Nucleus accumbens (tissue), 56 donors: ENCODE measurements around the gene BMPR2.
"Not testable (repeated sequence)": the region's sequence is repeated elsewhere in the genome, so short reads cannot be mapped to it uniquely, and the experiment has no call there.

Experiments used
- DNase-seq, 56 donors: peaks; one replicate each; lab custom pipeline; 2025; lab: John Stamatoyannopoulos, UW

The BMPR2 gene

DNA sequence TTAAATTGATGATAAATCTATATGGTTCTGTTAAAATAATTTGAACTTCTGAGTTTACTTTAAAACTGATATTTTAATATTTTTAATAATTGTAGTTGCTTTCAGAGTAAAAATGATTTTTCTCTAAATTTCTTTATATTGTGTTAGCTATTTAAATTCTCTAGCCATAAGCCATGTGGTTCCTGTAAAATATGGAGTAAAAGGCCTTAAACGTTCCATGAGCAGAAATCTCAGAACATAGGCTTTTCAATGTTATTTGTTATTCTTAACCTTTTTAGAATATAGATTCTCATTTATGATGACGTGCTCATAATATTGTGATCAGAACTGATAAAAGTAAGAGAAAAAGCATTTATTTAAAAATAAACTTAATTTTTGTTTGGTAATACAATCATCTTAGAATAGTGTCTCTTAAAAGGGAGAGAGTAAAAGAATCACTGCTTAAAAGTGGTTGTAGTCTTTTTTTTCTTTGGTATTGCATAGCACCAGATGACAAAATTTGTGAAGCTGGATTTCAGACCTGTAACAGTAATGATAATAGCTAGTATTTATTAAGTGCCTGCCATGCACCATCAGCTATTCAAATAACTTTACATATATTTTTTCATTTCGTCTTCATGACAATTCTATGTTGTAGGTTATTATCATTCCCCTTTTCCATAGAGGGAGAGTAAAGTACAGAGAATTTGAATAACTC lies 2.7 kb downstream of the BMPR2 start:
- DNase-seq: no peak

DNA sequence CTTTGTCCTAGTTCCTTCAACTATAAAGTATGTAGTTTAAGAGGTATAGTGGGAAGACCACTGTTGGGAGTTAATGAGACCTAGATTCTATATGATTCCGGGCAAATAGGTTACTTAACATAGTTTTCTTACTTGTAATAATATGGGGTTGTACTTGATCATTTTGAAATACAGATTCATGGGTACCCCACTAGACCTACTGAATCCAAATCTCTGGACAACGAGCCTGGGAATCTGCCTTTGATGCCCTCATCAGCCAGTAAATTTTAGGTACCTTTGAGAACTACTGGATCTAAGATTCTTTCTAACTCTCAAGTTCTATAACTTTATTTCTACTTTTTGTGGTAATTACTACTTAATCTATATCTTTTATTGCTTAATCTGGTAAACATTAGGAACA lies 6.6 kb downstream of the BMPR2 start:
- no peak for DNase-seq

DNA sequence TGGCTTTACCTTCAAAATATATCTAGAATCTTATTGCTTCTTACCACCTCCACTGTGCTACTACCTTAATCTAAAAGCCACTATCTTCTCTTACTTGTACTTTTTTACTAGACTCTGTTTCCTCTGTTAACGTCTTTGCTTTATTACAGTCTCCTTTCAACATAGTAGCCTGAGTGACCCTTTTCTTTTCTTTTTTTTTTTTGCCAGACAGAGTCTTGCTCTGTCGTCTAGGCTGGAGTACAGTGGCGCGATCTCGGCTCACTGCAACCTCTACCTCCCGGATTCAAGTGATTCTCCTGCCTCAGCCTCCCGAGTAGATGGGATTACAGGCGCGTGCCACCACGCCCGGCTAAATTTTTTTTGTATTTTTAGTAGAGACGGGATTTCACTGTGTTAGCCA lies 10.4 kb downstream of the BMPR2 start:
- DNase-seq: not testable (repeated sequence)

DNA sequence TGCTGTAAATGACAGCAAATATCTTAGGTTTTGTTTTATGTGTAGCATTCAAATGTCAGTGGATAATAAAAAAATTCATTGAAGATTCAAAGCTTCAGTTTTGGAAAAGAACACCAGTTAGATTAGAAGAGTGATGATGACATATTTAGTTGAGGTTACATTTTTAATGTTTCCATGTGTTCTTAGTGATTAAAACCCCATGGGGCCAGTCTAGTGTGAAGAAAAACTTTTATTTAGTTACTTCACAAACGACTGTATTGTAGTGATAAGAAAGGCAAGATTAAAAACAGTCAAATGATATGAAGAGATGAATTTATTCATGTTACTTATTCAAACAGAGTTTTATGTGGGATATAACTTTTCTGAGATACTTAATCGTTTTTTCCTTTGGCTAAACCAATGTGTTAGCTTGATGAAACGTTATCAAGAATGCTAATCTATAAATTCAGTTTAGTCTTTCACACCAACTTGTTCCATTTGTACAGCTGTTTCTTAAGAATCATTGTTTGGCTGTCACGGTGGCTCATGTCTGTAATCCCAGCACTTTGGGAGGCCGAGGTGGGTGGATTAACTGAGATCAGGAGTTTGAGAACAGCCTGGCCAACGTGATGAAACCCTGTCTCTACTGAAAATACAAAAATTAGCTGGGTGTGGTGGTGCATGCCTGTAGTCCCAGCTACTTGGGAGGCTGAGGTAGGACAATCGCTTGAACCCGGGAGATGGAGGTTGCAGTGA lies 11.6 kb downstream of the BMPR2 start:
- no peak for DNase-seq

DNA sequence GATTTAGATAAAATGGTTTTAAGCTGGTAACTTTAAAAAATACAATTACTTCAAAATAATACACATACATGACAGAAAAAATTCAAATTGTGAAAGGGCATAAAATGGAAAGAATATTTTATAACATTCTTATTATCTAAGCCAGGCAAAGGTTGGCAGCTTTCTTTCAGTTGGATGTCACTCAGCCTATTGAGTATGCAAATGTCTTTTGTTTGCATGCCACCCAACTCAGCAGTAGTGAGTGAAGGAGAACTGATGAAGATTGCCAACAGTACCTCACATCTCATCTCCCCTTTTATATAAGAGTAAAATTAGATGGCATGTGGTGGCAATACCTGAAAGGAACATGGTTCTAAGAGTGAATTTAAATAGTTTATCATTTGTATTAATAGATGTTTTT lies 24.8 kb downstream of the BMPR2 start:
- DNase-seq: peak in 2 of 56 donors; percentile 7 to 8

DNA sequence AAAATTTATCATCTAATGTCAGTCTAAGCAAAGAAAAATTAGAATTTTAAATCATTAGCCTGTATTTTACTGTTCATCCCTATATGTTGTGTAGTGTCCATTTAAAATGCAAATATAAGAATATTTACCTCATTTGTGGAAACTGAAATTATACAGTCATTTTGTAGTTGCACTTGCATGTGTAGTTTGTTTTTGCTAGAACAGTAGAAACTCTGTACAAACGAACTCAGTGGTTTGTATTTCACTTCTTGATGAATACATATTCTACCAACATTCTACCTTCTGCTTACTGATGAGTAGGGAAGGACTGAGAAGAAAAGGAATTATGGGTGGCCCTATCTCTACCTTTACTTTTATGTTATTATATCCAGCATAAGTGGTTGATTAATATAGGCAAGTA lies 29.7 kb downstream of the BMPR2 start:
- no peak for DNase-seq

DNA sequence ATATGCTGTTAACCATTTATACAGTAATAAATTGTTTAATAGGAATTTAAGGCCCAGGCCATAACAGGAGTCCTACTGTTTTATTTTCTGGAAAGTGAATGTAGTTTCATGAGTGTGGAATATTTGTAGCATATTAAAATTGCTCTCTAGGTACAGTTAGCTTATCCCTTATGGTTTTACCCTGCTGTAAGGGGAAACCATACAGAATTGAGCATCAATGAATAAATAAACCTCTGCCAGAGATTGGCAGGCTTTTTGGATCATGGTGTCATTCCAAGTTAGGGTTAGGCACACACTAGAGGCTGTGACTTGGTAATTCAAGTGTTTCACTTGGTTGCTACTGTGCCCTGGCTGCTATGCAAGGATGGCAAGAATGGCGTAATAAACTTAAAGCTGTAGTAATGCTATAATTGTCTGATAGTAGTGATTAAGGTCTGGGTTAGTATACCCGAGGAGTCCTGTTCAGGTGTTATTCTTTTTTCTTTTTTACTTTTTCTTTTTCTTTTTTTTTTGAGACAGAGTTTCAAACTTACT lies 30.4 kb downstream of the BMPR2 start:
- no peak for DNase-seq

DNA sequence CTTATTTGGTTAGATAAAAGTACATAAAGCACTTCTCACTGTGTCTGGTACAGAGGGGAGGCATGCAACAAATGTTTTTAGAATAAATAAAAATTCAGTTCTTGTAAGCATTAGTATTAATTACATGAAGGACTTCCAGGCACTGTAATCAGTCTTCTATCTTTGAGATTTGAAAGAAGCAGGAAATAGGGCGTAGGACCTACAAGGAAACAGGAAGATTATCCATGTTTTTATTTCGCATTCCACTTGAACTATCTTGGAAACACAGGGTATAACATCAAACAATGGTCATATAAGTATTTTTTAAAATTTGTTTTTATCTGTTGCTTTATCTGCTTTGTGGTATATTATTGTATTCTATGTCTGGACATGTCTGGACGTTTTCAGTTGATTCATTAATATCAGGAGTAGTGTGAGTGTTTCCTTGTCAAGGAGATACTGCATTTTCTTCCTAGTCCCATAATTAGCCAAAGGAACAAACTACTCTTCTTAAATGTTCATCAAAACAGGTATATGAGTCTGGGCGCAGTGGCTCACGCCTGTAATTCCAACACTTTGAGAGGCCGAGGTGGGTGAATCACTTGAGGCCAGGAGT lies 32.5 kb downstream of the BMPR2 start:
- DNase-seq: no peak

DNA sequence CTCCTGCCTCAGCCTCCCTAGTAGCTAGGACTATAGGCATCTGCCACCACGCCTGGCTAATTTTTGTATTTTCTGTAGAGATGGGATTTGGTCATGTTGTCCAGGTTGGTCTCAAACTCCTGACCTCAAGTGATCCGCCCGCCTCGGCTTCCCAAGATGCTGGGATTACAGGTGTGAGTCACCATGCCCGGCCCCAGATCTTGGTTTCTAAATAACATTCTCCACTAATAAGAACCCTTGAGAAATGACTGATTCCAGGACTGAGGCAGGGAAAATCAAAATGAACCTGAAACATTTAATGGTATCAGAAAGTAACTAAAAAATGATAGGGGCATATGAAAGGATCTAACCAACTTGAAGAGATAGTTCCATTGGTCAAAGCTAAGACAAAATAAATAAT lies 34.0 kb downstream of the BMPR2 start:
- no peak for DNase-seq

DNA sequence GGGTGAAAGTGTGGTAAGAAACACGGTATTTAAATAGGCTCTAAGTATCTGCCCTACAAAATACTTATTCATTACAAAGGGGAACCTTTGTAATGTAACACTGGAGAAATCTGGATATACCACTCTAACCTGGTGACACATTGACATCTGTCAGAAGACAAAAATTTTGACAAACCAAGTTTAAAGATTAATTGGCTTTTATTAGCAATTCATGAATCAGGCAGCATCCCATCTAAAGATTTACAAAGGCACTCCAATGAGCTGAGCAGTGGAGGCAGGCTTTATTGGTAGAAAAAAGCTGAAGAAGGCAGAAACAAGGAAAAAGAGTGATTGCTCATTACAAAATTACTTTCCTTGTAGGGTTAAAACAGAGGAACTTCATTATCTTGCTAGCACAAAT lies 35.0 kb downstream of the BMPR2 start:
- DNase-seq: no peak

DNA sequence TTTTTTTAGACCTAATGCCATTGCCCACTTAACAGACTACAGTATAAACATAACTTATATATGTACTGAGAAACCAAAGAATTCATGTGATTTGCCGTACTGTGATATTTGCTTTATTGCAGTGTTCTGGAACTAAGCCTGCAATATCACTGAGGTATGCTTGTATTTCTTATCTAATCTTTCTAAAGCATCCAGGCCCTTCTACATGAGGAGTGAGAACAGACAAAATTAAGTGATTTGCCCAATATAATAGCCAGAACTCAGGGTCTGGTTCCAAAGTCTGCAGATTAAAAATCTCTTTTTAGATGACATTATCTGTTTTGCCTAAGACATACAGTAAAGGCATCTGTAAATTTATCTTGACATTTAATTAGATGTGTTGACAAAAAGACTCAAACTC lies 41.9 kb downstream of the BMPR2 start:
- no peak for DNase-seq

DNA sequence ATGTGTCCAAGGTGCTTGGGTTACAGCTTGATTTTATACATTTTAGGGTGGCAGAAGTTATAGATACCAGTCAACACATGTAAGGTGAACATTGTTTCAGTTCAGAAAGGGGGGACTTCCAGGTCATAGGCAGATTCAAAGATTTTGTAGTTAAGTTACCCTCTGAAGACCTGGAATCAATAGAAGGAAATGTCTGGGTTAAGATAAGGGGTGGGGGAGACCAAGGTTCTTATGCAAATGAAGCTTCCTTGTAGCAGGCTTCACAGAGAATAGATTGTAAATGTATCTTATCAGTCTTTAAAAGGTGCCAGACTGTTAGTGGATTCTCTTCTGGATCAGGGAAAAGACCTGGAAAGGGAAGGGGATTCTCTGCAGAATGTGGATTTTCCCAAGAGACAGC lies 42.4 kb downstream of the BMPR2 start:
- no peak for DNase-seq

DNA sequence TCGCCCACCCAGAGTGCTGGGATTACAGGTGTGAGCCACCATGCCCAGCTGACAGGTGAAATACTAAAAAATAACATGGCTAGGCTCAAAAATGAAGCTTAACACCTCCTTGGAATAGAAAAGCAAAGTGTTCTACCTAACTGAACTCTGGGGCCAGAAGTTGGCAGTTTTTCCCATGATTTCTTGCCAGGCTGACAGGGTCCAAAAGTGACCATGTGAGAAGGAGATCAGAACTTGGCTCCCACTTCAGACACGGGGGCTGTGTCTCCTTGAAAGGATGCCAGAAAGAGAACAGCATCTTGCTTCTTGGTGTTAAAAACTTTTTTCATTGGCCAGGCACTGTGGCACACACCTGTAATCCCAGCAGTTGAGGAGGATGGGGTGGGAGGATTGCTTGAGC lies 47.0 kb downstream of the BMPR2 start:
- DNase-seq: peak in 17 of 56 donors; percentile 0 to 35 (median 4)

DNA sequence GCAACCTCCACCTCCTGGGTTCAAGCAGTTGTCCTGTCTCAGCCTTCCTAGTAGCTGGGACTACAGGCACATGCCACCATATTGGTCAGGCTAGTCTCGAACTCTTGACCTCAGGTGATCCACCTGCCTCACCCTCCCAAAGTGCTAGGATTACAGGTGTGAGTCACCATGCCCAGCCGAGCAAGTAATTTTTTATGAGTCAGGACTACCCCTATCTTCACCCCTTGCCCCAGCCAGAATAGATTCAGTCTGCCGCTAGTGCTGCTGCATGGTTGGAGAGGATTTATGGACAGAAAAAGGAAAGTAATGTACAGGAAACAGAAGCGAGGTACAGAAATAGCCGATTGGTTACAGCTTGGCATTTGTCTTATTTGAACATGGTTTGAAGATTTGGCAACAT lies 48.9 kb downstream of the BMPR2 start:
- no peak for DNase-seq

DNA sequence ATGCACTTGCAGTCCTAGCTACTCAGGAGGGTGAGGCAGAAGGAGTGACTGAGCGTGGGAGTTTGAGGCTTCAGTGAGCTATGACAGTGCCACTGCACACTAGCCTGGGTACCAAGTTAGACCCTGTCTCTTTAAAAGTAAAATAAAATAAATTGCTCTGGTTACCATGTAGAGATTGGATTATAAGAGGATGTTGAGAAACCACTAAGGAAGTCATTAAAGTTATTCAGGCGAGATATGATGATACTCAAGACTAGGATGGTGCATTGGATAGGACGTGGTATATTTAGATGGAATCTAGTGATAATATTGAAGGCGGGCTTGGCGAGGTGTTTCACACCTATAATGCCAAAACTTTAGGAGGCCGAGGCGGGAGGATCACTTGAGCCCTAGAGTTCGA lies 50.6 kb downstream of the BMPR2 start:
- no peak for DNase-seq

DNA sequence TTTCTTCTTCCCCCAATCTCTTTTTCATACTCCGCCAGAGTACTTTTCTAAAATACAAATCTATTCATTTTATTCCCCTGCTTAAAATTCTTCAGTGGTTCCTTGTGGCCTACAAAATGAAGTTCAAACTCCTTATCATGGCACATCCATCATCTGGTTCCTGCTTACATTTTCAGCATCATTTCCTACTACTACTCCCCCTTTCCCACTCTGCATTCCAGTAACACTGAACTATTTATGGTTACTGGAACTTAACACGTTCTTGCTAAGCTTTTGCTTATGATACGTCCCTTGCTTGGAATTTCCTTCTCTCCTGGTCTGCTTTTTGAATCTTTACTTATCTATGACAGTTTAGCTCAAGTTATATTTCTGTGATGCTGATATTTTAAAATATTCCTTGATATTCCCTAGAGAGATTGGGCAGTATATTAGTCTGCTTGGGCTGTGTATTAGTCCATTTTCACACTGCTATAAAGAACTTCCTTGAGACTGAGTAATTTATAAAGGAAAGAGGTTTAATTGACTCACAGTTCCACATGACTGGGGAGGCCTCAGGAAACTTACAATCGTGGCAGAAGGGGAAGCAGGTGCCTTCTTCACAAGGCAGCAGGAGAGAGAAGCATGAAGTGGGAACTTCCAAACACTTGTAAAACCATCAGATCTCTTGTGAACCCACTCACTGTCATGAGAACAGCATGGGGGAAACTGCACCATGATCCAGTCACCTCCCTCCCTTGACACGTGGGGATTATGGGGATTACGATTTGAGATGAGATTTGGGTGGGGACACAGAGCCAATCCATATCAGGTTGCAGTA lies 53.2 kb downstream of the BMPR2 start:
- DNase-seq: no peak

DNA sequence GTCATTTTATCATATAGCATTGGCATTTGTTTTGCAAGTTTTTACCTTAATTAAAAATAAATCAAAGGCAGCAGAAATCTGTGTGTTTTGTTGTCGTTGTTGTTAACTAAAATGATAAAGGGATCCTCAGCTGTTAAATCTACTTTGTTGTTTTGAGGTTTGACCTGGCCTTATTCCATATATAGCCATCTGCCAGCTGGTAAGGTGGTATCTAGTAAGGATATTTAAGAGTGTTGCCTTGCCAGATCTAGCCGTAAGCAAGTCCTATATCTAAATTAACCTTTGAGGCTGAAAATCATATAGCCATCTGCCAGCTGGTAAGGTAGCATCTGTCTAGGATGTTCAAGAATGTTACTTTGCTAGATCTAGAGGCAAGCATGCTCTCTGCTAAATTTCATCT lies 56.6 kb downstream of the BMPR2 start:
- no peak for DNase-seq

DNA sequence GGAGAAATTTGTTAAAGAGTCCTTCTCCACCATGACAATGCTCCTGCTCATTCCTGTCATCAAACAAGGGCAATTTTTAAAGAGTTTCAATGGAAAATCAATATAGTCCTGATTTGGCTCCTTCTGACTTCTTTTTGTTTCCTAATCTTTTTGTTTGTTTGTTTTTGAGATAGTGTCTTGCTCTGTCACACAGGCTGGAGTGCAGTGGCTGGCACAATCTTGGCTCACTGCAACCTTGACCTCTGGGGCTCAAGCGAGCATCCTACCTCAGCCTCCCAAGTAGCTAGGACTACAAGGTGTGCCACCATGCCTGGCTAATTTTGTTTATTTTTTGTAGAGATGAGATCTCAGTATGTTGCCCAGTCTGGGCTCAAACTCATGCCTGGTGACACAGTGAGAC lies 58.3 kb downstream of the BMPR2 start:
- DNase-seq: no peak

DNA sequence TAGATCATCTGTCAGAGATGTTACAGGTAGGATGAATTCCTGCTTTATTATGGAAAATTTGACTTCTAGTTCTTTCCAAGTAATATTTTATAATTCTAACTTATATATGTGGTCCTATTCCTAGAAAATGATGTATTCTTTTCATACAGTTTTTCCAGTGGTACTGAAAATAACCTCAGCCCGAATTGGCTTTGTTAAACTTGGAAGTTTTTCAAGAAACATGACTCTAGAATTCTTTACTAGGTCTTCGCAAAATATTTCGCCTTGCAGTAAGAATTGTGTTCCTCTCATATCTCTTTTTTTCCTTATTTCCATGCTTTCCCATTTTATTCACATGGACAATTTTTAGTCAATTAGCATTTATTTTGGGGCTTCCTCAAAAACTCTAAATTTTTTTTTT lies 60.5 kb downstream of the BMPR2 start:
- no peak for DNase-seq

DNA sequence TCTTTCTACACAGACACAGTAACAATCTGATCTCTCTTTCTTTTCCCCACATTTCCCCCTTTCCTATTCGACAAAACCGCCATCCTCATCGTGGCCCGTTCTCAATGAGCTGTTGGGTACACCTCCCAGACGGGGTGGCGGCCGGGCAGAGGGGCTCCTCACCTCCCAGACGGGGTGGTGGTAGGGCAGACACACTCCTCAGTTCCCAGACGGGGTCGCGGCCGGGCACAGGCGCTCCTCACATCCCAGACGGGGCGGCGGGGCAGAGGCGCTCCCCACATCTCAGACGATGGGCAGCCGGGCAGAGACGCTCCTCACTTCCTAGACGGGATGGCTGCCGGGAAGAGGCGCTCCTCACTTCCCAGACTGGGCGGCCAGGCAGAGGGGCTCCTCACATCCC lies 64.0 kb downstream of the BMPR2 start:
- DNase-seq: not testable (repeated sequence)

DNA sequence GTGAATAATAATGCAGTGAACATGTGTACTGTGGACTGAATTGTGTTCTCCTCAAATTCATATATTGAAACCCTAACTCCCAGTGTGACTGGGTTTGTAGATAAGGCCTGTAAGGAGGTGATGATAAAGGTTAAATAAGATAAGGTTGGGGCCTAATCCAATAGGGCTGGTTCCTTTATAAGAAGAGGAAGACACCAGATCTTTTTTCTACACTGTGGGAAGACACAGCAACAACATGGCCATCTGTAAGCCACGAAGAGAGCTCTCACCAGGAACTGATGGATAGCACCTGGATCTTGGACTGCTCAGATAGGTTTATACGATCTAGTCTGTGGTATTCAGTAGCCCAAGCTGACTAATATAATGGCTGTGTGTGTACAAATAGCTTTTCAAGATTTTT lies 66.8 kb downstream of the BMPR2 start:
- no peak for DNase-seq
